Epithelial cell of proximal tubule (primary cell): ENCODE measurements around the gene MAP3K2. TPM values are rescaled to one million over a fixed set of nuclear protein-coding genes. Genes with fewer than 3 reads are reported as not detected.

Source experiments
- DNase-seq: peaks from one replicate; pipeline ENCODE4 v3.0.0-alpha.2; 2011; ENCODE audit warnings: low read depth
- H3K4me3 ChIP-seq: 2 replicates; pipeline ENCODE4 v1.5.1; 2011; ENCODE audit warnings: low read depth, mild to moderate bottlenecking, low read length
- total RNA-seq: library from RNA; depleted of rRNA; stranded (reverse); fragments of >200 nt; gene quantifications from 2 replicates; pipeline ENCODE4 v1.2.3, GENCODE V29; 2015
- TF ChIP-seq, protein P1 (sequence below): conservative IDR thresholded peaks from 2 replicates; pipeline ENCODE4 v1.5.1; 2012; ENCODE audit warnings: low read depth, mild to moderate bottlenecking, low read length

MAP3K2 gene
- total RNA-seq, 1 donor from 2014 or later, result 22.4 TPM

GRCh38 chr2:127293748-127294562, 93.8 kb downstream of the MAP3K2 start, which contains the start of gene ERCC3:
TSS of gene ERCC3 (minus strand) at chr2:127294144. CDS start at chr2:127294081, 63 bp downstream.
- peak within 1 kb of the TSS; percentile 100 for H3K4me3 ChIP-seq
- TF ChIP-seq, protein P1, sequence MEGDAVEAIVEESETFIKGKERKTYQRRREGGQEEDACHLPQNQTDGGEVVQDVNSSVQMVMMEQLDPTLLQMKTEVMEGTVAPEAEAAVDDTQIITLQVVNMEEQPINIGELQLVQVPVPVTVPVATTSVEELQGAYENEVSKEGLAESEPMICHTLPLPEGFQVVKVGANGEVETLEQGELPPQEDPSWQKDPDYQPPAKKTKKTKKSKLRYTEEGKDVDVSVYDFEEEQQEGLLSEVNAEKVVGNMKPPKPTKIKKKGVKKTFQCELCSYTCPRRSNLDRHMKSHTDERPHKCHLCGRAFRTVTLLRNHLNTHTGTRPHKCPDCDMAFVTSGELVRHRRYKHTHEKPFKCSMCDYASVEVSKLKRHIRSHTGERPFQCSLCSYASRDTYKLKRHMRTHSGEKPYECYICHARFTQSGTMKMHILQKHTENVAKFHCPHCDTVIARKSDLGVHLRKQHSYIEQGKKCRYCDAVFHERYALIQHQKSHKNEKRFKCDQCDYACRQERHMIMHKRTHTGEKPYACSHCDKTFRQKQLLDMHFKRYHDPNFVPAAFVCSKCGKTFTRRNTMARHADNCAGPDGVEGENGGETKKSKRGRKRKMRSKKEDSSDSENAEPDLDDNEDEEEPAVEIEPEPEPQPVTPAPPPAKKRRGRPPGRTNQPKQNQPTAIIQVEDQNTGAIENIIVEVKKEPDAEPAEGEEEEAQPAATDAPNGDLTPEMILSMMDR, result no peak
- DNase-seq, result peak; percentile 6

DNA sequence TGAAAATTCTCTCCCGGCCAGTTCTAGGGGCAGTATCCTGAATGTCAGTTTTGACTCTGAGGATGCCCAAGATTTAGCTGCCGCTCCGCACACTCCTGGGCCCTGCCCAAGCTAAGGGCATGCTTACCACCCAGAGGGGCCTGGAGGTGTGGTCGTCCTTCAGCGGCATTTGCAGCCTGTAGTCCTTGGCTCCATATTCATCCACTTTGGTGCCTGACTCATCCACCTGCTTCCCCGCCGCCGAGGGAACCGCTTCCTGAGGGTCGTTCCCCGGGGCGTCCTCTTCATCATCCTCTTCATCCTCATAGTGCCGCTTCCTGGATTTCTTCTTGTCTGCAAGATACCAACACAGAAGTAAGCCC, 94.4 kb downstream of the MAP3K2 start:
- no peak for DNase-seq
- TF ChIP-seq, protein P1, result no peak

DNA sequence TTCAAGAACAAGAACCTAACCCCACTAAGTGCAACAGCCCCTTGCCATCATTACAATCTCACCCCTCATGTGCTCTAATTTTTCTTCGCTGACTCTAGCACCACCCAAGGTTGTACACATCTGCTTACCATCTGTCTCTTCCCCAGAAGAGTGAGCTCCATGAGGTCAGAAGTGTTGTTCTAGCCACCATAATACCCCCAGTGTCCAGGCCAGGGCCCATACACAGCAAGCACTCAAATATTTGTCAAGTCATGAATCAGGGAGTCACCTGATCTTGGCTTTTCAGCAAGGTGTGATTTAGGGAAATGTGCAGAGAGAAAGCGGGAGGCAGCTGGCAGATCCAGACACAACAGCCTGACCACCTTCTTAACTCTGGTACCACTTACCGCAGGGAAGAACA, 99.5 kb downstream of the MAP3K2 start:
- no peak for DNase-seq
- TF ChIP-seq, protein P1, result no peak
- no peak overlapping the region for H3K4me3 ChIP-seq

More for the DNA sequence above, 94.4 kb downstream of the MAP3K2 start:
- H3K4me3 ChIP-seq, result peak overlapping the region; percentile 100

GRCh38 chr2:127283275-127283674, 104.5 kb downstream of the MAP3K2 start:
- TF ChIP-seq, protein P1, result no peak
- DNase-seq, result no peak
- no peak overlapping the region for H3K4me3 ChIP-seq

- no peak overlapping the region for H3K4me3 ChIP-seq
- TF ChIP-seq, protein P1, result no peak
- DNase-seq, result no peak
These were observed 107.1 kb downstream of the MAP3K2 start for GRCh38 chr2:127280693-127281092.

GRCh38 chr2:127279781-127280180, 108.0 kb downstream of the MAP3K2 start:
- DNase-seq, result no peak
- TF ChIP-seq, protein P1, result no peak
- H3K4me3 ChIP-seq, result no peak overlapping the region

DNA sequence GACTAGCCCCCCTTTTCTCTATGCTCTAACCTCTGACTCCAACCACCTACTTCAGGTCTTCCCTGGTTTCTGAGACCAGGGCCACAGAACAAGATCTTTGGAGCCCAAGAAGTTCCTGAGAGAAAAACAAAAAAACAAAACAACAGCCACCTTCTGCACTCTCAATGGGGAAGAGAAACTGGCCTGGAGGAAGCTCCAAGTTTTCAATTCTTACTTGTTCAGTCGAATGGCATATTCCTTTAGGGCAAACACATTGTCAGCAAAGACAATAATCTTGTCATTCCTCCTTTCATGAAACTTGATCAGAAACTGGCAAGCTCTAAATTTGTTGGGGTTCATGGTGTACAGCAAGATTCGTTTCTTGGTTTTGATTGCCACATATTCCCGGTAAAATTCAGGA, 108.8 kb downstream of the MAP3K2 start:
- no peak for DNase-seq
- no peak overlapping the region for H3K4me3 ChIP-seq
- TF ChIP-seq, protein P1, result no peak
